ENCODE data around the gene PWP2.

Gene PWP2

GRCh38 chr21:44078411-44078981 is 28.7 kb upstream of the PWP2 start:
- Histone ChIP-seq H3K9me3 (replicated peaks in 1 of 11) (no peaks in the 10 kb centered on the region), H3K4me2 (peak overlapping the region in 8 of 11 experiments; percentile 1 to 33 (median 15); a peak in 10 of 22 replicates), H3K4me3 (no peak overlapping the region), H3K4me1 (peaks cover 0 to 22% (median 18%) of the 10 kb centered on the region in 10 experiments; a peak in 14 of 20 replicates), H3K27ac (0 out of 22 replicates have a peak overlapping the region, but pooled peaks of 1 of the 11 experiments have one; percentile 0), H3K36me3 (peaks cover 89 to 100% (median 99%) of the 10 kb centered on the region in 11 experiments), H3K9ac (no peak overlapping the region), H4K20me1 (peaks cover 8 to 63% (median 20%) of the 10 kb centered on the region in 11 experiments; a peak in 15 of 22 replicates), H3K27me3 (no peaks in the 10 kb centered on the region)
- TF ChIP-seq Cebpa-rat (IDR thresholded peaks at IDR 0.05): no peak

- H3K9ac ChIP-seq: no peak overlapping the region
- H3K9me3 ChIP-seq (replicated peaks in 1 of 11): no peaks in the 10 kb centered on the region
- peaks cover 2 to 60% (median 17%) of the 10 kb centered on the region in 11 experiments; a peak in 15 of 22 replicates for H4K20me1 ChIP-seq
- H3K27me3 ChIP-seq: no peaks in the 10 kb centered on the region
- no peak overlapping the region for H3K4me3 ChIP-seq
- H3K4me2 ChIP-seq: no peak overlapping the region
- no peak overlapping the region for H3K27ac ChIP-seq
- peaks cover 0 to 29% (median 21%) of the 10 kb centered on the region in 10 experiments; a peak in 14 of 20 replicates for H3K4me1 ChIP-seq
- peaks cover 91 to 100% (median 99%) of the 10 kb centered on the region in 11 experiments for H3K36me3 ChIP-seq
- no peak for TF ChIP-seq Cebpa-rat (IDR thresholded peaks at IDR 0.05)
Measured at GRCh38 chr21:44079446-44079845, 27.8 kb upstream of the PWP2 start.

- Histone ChIP-seq H3K4me1 (peaks cover 0 to 30% (median 21%) of the 10 kb centered on the region in 10 experiments; a peak in 14 of 20 replicates), H4K20me1 (peaks cover 0 to 60% (median 17%) of the 10 kb centered on the region in 11 experiments; a peak in 14 of 22 replicates), H3K9me3 (replicated peaks in 1 of 11) (no peaks in the 10 kb centered on the region), H3K9ac (no peak overlapping the region), H3K4me3 (no peak overlapping the region), H3K36me3 (peaks cover 91 to 100% (median 99%) of the 10 kb centered on the region in 11 experiments), H3K27ac (no peak overlapping the region), H3K4me2 (no peak overlapping the region), H3K27me3 (no peaks in the 10 kb centered on the region)
- TF ChIP-seq Cebpa-rat (IDR thresholded peaks at IDR 0.05): no peak
Measured at GRCh38 chr21:44079846-44080245, 27.4 kb upstream of the PWP2 start.

- Histone ChIP-seq H4K20me1 (peaks cover 16 to 68% (median 44%) of the 10 kb centered on the region in 11 experiments; a peak in 21 of 22 replicates), H3K9me3 (replicated peaks in 1 of 11) (no peaks in the 10 kb centered on the region), H3K4me1 (peaks cover 9 to 53% (median 37%) of the 10 kb centered on the region in 10 experiments; a peak in 18 of 20 replicates), H3K4me3 (no peak overlapping the region), H3K27ac (no peak overlapping the region; a peak in 1 of 22 replicates), H3K4me2 (peak overlapping the region in 4 of 11 experiments; percentile 12 to 43 (median 21); a peak in 4 of 22 replicates), H3K9ac (no peak overlapping the region; a peak in 2 of 22 replicates), H3K36me3 (peaks cover 82 to 100% (median 98%) of the 10 kb centered on the region in 11 experiments), H3K27me3 (no peaks in the 10 kb centered on the region)
- no peak for TF ChIP-seq Cebpa-rat (IDR thresholded peaks at IDR 0.05)
Measured at GRCh38 chr21:44082648-44083440, 24.4 kb upstream of the PWP2 start.

- Histone ChIP-seq H3K4me1 (peaks cover 10 to 54% (median 39%) of the 10 kb centered on the region in 10 experiments; a peak in 18 of 20 replicates), H3K27ac (peak overlapping the region in 1 of 11 experiments; percentile 3; a peak in 2 of 22 replicates), H3K9me3 (replicated peaks in 1 of 11) (no peaks in the 10 kb centered on the region), H4K20me1 (peaks cover 25 to 73% (median 50%) of the 10 kb centered on the region in 11 experiments; a peak in 21 of 22 replicates), H3K27me3 (no peaks in the 10 kb centered on the region), H3K9ac (peak overlapping the region in 3 of 11 experiments; percentile 2 to 18 (median 4); a peak in 5 of 22 replicates), H3K36me3 (peaks cover 88 to 100% (median 99%) of the 10 kb centered on the region in 11 experiments), H3K4me3 (no peak overlapping the region), H3K4me2 (peak overlapping the region in 5 of 11 experiments; percentile 12 to 43 (median 21); a peak in 6 of 22 replicates)
- TF ChIP-seq Cebpa-rat (IDR thresholded peaks at IDR 0.05): no peak
Measured at GRCh38 chr21:44083631-44084291, 23.4 kb upstream of the PWP2 start.

- peaks cover 28 to 80% (median 58%) of the 10 kb centered on the region in 11 experiments; a peak in 21 of 22 replicates for H4K20me1 ChIP-seq
- H3K9me3 ChIP-seq (replicated peaks in 1 of 11): no peaks in the 10 kb centered on the region
- peaks cover 83 to 100% (median 99%) of the 10 kb centered on the region in 11 experiments for H3K36me3 ChIP-seq
- no peak overlapping the region for H3K27ac ChIP-seq
- H3K4me1 ChIP-seq: peaks cover 19 to 60% (median 46%) of the 10 kb centered on the region in 10 experiments; a peak in 19 of 20 replicates
- no peaks in the 10 kb centered on the region for H3K27me3 ChIP-seq
- no peak overlapping the region for H3K4me3 ChIP-seq
- no peak overlapping the region for H3K4me2 ChIP-seq
- no peak for TF ChIP-seq Cebpa-rat (IDR thresholded peaks at IDR 0.05)
- no peak overlapping the region for H3K9ac ChIP-seq
Measured at GRCh38 chr21:44084496-44085241, 22.5 kb upstream of the PWP2 start.

- Histone ChIP-seq H3K36me3 (peaks cover 83 to 100% (median 99%) of the 10 kb centered on the region in 11 experiments), H3K27me3 (no peaks in the 10 kb centered on the region), H3K4me1 (peaks cover 20 to 70% (median 56%) of the 10 kb centered on the region in 10 experiments; a peak in 19 of 20 replicates), H3K4me3 (no peak overlapping the region), H3K4me2 (peak overlapping the region in 1 of 11 experiments; percentile 9; a peak in 2 of 22 replicates), H3K27ac (peak overlapping the region in 1 of 11 experiments; percentile 13; a peak in 1 of 22 replicates), H3K9ac (peak overlapping the region in 1 of 11 experiments; percentile 6; a peak in 2 of 22 replicates), H4K20me1 (peaks cover 28 to 91% (median 64%) of the 10 kb centered on the region in 11 experiments; a peak in 21 of 22 replicates), H3K9me3 (replicated peaks in 1 of 11) (no peaks in the 10 kb centered on the region)
- no peak for TF ChIP-seq Cebpa-rat (IDR thresholded peaks at IDR 0.05)
Measured at GRCh38 chr21:44085491-44086321, 21.5 kb upstream of the PWP2 start.
